Measurements from ENCODE around the gene LIMK1.
A peak's percentile ranks its signal among the peaks of the same experiment; 100 is the strongest.

The LIMK1 gene

DNA sequence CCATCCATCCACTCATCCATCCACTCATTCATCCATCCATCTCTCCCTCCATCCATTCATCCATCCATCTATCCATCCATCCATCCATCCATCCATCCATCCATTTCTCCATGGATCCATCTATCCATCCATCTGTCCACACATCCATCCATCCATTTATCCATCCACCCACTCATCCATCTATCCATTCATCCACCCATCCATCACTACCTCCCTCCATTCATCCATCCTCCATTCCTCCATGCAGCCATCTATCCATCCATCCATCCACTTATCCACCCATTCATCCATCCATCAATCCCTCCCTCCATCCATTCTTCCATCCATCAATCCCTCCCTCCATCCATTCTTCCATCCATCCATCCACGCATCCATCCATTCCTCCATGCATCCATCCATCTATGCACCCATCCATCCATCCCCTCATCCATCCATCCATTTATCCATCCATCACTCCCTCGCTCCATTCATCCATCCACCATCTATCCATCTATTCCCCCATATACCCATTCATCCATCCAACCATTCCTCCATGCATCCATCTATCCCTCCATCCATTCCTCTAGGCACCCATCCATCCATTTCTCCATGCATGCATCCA, 34.5 kb upstream of the LIMK1 start:
- no peak overlapping the region for H2AK5ac ChIP-seq (ENCODE audit: low read depth, low read length)
- H2AFZ ChIP-seq (ENCODE audit: low read length): no peak overlapping the region
- no peak overlapping the region for H2BK15ac ChIP-seq (ENCODE audit: low read length)
- no peak overlapping the region for H2BK12ac ChIP-seq (ENCODE audit: low read length)
- H2BK120ac ChIP-seq (ENCODE audit: low read depth, low read length): no peak overlapping the region
- no peak overlapping the region for H3K4ac ChIP-seq (ENCODE audit: low read length)
- peaks cover 3% of the 10 kb centered on the region for H3K79me1 ChIP-seq (ENCODE audit: low read depth, low read length)
- H4K8ac ChIP-seq (ENCODE audit: low read depth, low read length): no peak overlapping the region
- no peak overlapping the region for H3K4me3 ChIP-seq (ENCODE audit: low read length in 2 of 2)
- H3K36me3 ChIP-seq (replicated peaks in 1 of 2; ENCODE audit: control insufficient read depth in 2 of 2, insufficient read depth in 2 of 2, low read length in 2 of 2): no peaks in the 10 kb centered on the region
- H3K4me1 ChIP-seq (ENCODE audit: control insufficient read depth in 2 of 2, insufficient read depth in 1 of 2, low read depth in 1 of 2, low read length in 2 of 2): peaks cover 3 to 4% of the 10 kb centered on the region in 2 donors
- H3K9ac ChIP-seq (ENCODE audit: low read depth, low read length, poor library complexity): no peak overlapping the region
- no peak overlapping the region for H4K91ac ChIP-seq (ENCODE audit: low read depth, low read length, poor library complexity)
- no peak overlapping the region for H3K27ac ChIP-seq (replicated peaks; ENCODE audit: low read length)
- WGBS, 2 donors (ENCODE audit: extremely low coverage in 2 of 2, insufficient read length in 2 of 2, insufficient replicate concordance in 1 of 2): 100% methylated on average over 2 of the region's 2 CpGs
- DNase-seq (ENCODE audit: low spot score): no peak
- H3K14ac ChIP-seq (ENCODE audit: low read length): no peak overlapping the region
- no peaks in the 10 kb centered on the region for H3K9me3 ChIP-seq (replicated peaks in 1 of 2; ENCODE audit: control insufficient read depth in 2 of 2, insufficient read depth in 1 of 2, low read depth in 1 of 2, low read length in 2 of 2)
- no peak overlapping the region for H3K18ac ChIP-seq (ENCODE audit: low read length)
- no peak overlapping the region for H2BK5ac ChIP-seq (ENCODE audit: low read length)
- no peak overlapping the region for H3K23ac ChIP-seq (ENCODE audit: low read depth, low read length, poor library complexity)
- no peak overlapping the region for H3K4me2 ChIP-seq (ENCODE audit: insufficient read depth, low read length, poor library complexity, severe bottlenecking)
- H3K27me3 ChIP-seq (ENCODE audit: control insufficient read depth in 3 of 3, insufficient read depth in 3 of 3, low read depth in 1 of 3, low read length in 3 of 3): peaks cover 0 to 10% (median 0%) of the 10 kb centered on the region in 3 experiments

DNA sequence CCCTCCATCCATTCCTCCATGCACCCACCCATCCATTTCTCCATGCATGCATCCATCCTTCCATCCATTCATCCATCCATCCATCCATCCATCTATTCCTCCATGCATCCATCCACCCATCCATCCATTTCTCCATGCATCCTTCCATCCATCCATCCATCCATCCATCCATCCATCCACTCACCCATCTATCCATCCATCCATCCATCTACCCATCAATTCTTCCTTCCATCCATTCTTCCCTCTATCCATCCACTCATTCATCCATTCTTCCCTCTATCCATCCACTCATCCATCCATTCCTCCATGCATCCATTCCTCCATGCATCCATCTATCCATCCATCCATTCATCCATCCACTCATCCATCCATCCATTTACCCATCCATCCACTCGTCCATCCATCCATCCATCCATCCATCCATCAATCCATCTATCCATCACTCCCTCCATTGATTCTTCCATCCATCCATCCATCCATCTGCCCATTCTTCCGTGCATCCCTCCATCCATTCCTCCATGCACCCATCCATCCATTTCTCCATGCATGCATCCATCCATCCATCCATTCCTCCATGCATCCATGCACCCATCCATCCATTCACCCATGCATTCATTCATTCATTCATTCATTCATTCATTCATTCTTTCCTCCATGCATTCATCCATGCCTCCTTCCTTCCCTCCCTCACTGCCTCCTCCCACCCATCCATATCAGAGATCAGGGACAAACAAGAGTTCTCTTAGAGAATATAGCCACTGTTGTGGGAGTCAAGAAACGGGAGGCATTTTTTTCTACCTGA, 33.4 kb upstream of the LIMK1 start:
- Histone ChIP-seq H3K27ac (replicated peaks; ENCODE audit: low read length) (no peak overlapping the region), H2BK120ac (ENCODE audit: low read depth, low read length) (no peak overlapping the region), H2BK12ac (ENCODE audit: low read length) (no peak overlapping the region), H2AK5ac (ENCODE audit: low read depth, low read length) (no peak overlapping the region), H4K91ac (ENCODE audit: low read depth, low read length, poor library complexity) (no peak overlapping the region), H3K36me3 (replicated peaks in 1 of 2; ENCODE audit: control insufficient read depth in 2 of 2, insufficient read depth in 2 of 2, low read length in 2 of 2) (no peaks in the 10 kb centered on the region), H3K4me3 (ENCODE audit: low read length in 2 of 2) (no peak overlapping the region), H3K9me3 (replicated peaks in 1 of 2; ENCODE audit: control insufficient read depth in 2 of 2, insufficient read depth in 1 of 2, low read depth in 1 of 2, low read length in 2 of 2) (no peaks in the 10 kb centered on the region), H3K14ac (ENCODE audit: low read length) (no peak overlapping the region), H3K9ac (ENCODE audit: low read depth, low read length, poor library complexity) (no peak overlapping the region), H3K79me1 (ENCODE audit: low read depth, low read length) (peaks cover 3% of the 10 kb centered on the region), H2BK15ac (ENCODE audit: low read length) (no peak overlapping the region), H3K18ac (ENCODE audit: low read length) (no peak overlapping the region), H2AFZ (ENCODE audit: low read length) (no peak overlapping the region), H3K4me2 (ENCODE audit: insufficient read depth, low read length, poor library complexity, severe bottlenecking) (no peak overlapping the region), H2BK5ac (ENCODE audit: low read length) (no peak overlapping the region), H3K4me1 (ENCODE audit: control insufficient read depth in 2 of 2, insufficient read depth in 1 of 2, low read depth in 1 of 2, low read length in 2 of 2) (peaks cover 0 to 2% of the 10 kb centered on the region in 2 donors), H3K23ac (ENCODE audit: low read depth, low read length, poor library complexity) (no peak overlapping the region), H4K8ac (ENCODE audit: low read depth, low read length) (no peak overlapping the region), H3K27me3 (ENCODE audit: control insufficient read depth in 3 of 3, insufficient read depth in 3 of 3, low read depth in 1 of 3, low read length in 3 of 3) (no peaks in the 10 kb centered on the region), H3K4ac (ENCODE audit: low read length) (no peak overlapping the region)
- WGBS, 2 donors (ENCODE audit: extremely low coverage in 2 of 2, insufficient read length in 2 of 2, insufficient replicate concordance in 1 of 2): no CpG with 5 or more reads among the region's 3 CpGs
- DNase-seq (ENCODE audit: low spot score): no peak

- no peaks in the 10 kb centered on the region for H3K27me3 ChIP-seq (ENCODE audit: control insufficient read depth in 3 of 3, insufficient read depth in 3 of 3, low read depth in 1 of 3, low read length in 3 of 3)
- no peak overlapping the region for H3K4ac ChIP-seq (ENCODE audit: low read length)
Observed at GRCh38 chr7:74051193-74051592, 32.4 kb upstream of the LIMK1 start.

DNA sequence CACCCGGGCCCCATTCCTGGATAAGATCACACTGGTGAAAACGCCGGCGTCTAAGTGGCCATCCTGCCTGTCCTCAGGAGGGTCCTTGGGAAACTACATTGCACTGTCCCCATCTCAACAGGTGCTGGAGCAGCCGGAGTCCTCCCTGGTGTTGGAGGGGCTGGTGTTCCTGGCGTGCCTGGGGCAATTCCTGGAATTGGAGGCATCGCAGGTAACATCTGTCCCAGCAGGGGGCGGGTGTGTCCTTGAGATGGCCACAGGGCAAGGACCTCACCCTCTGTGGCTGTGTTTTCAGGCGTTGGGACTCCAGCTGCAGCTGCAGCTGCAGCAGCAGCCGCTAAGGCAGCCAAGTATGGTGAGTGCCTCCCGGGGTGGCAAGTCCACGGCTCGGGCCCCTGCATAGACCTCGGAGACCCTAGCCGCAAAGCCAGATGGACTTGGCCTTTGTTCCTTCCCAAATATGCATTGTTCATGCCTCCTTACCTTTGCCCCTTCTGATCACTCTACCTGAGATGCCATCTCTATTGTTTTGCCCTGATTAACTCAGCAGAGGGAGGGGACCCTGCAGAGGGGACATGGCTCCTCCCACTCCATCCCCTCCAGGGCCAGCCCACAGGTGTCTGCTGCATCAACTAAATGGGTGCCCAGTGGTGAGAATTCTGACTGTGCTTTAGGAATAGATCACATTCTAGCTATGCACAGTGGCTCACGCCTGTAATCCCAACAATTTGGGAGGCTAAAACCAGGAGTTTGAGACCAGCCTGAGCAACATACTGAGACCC, 31.8 kb upstream of the LIMK1 start:
- no CpG with 5 or more reads among the region's 16 CpGs for WGBS, 2 donors (ENCODE audit: extremely low coverage in 2 of 2, insufficient read length in 2 of 2, insufficient replicate concordance in 1 of 2)
- no peak overlapping the region for H3K4ac ChIP-seq (ENCODE audit: low read length)
- H2BK5ac ChIP-seq (ENCODE audit: low read length): no peak overlapping the region
- H3K9me3 ChIP-seq (replicated peaks in 1 of 2; ENCODE audit: control insufficient read depth in 2 of 2, insufficient read depth in 1 of 2, low read depth in 1 of 2, low read length in 2 of 2): no peaks in the 10 kb centered on the region
- no peak overlapping the region for H3K14ac ChIP-seq (ENCODE audit: low read length)
- no peak overlapping the region for H2BK15ac ChIP-seq (ENCODE audit: low read length)
- no peak overlapping the region for H2AFZ ChIP-seq (ENCODE audit: low read length)
- H4K8ac ChIP-seq (ENCODE audit: low read depth, low read length): no peak overlapping the region
- no peak overlapping the region for H3K27ac ChIP-seq (replicated peaks; ENCODE audit: low read length)
- peak overlapping the region; percentile 12 for H3K23ac ChIP-seq (ENCODE audit: low read depth, low read length, poor library complexity)
- H2BK12ac ChIP-seq (ENCODE audit: low read length): no peak overlapping the region
- H2BK120ac ChIP-seq (ENCODE audit: low read depth, low read length): no peak overlapping the region
- no peak overlapping the region for H4K91ac ChIP-seq (ENCODE audit: low read depth, low read length, poor library complexity)
- peaks cover 0 to 2% of the 10 kb centered on the region in 2 donors for H3K4me1 ChIP-seq (ENCODE audit: control insufficient read depth in 2 of 2, insufficient read depth in 1 of 2, low read depth in 1 of 2, low read length in 2 of 2)
- H3K27me3 ChIP-seq (ENCODE audit: control insufficient read depth in 3 of 3, insufficient read depth in 3 of 3, low read depth in 1 of 3, low read length in 3 of 3): no peaks in the 10 kb centered on the region
- no peak overlapping the region for H3K18ac ChIP-seq (ENCODE audit: low read length)
- DNase-seq (ENCODE audit: low spot score): no peak
- H3K36me3 ChIP-seq (replicated peaks in 1 of 2; ENCODE audit: control insufficient read depth in 2 of 2, insufficient read depth in 2 of 2, low read length in 2 of 2): no peaks in the 10 kb centered on the region
- no peak overlapping the region for H3K4me2 ChIP-seq (ENCODE audit: insufficient read depth, low read length, poor library complexity, severe bottlenecking)
- H3K79me1 ChIP-seq (ENCODE audit: low read depth, low read length): peaks cover 3% of the 10 kb centered on the region
- H3K9ac ChIP-seq (ENCODE audit: low read depth, low read length, poor library complexity): no peak overlapping the region
- H3K4me3 ChIP-seq (ENCODE audit: low read length in 2 of 2): no peak overlapping the region
- peak overlapping the region; percentile 37 for H2AK5ac ChIP-seq (ENCODE audit: low read depth, low read length)

More at GRCh38 chr7:74051193-74051592, 32.4 kb upstream of the LIMK1 start:
- Histone ChIP-seq H3K9me3 (replicated peaks in 1 of 2; ENCODE audit: control insufficient read depth in 2 of 2, insufficient read depth in 1 of 2, low read depth in 1 of 2, low read length in 2 of 2) (no peaks in the 10 kb centered on the region), H3K23ac (ENCODE audit: low read depth, low read length, poor library complexity) (no peak overlapping the region), H3K27ac (replicated peaks; ENCODE audit: low read length) (no peak overlapping the region), H3K36me3 (replicated peaks in 1 of 2; ENCODE audit: control insufficient read depth in 2 of 2, insufficient read depth in 2 of 2, low read length in 2 of 2) (no peaks in the 10 kb centered on the region), H2BK12ac (ENCODE audit: low read length) (no peak overlapping the region), H3K14ac (ENCODE audit: low read length) (no peak overlapping the region), H3K18ac (ENCODE audit: low read length) (peak overlapping the region; percentile 11), H2BK5ac (ENCODE audit: low read length) (no peak overlapping the region), H2BK120ac (ENCODE audit: low read depth, low read length) (no peak overlapping the region), H3K4me3 (ENCODE audit: low read length in 2 of 2) (no peak overlapping the region), H3K79me1 (ENCODE audit: low read depth, low read length) (peaks cover 3% of the 10 kb centered on the region), H2AFZ (ENCODE audit: low read length) (no peak overlapping the region), H2BK15ac (ENCODE audit: low read length) (no peak overlapping the region), H3K4me1 (ENCODE audit: control insufficient read depth in 2 of 2, insufficient read depth in 1 of 2, low read depth in 1 of 2, low read length in 2 of 2) (peaks cover 0 to 2% of the 10 kb centered on the region in 2 donors), H3K4me2 (ENCODE audit: insufficient read depth, low read length, poor library complexity, severe bottlenecking) (no peak overlapping the region), H2AK5ac (ENCODE audit: low read depth, low read length) (no peak overlapping the region), H4K8ac (ENCODE audit: low read depth, low read length) (no peak overlapping the region), H3K9ac (ENCODE audit: low read depth, low read length, poor library complexity) (no peak overlapping the region), H4K91ac (ENCODE audit: low read depth, low read length, poor library complexity) (no peak overlapping the region)
- DNase-seq (ENCODE audit: low spot score): no peak
- WGBS, 2 donors (ENCODE audit: extremely low coverage in 2 of 2, insufficient read length in 2 of 2, insufficient replicate concordance in 1 of 2): no CpG with 5 or more reads among the region's 10 CpGs
